ENCODE measurements around the gene KRTAP9-6. TPM values are rescaled to one million over a fixed set of nuclear protein-coding genes. Genes with fewer than 3 reads are reported as not detected.

KRTAP9-6 gene
- total RNA-seq, 1 experiment from 2014 or later: not detected

Small RNA genes within 50 kb of the gene (small RNA-seq; reads per million reads assigned to genes)
- not detected for gene KRTAP9-10P

Other genes with a start within 250 kb of the KRTAP9-6 start
- gene KRTAP1-5, start 238.2 kb upstream of the KRTAP9-6 start, total RNA-seq (2014; rRNA removed; shearing (Covaris generic)): not detected in 2 replicates
- gene KRTAP1-4, start 235.2 kb upstream of the KRTAP9-6 start, total RNA-seq (2014; rRNA removed; shearing (Covaris generic)): not detected in 2 replicates
- gene KRTAP1-3, start 230.5 kb upstream of the KRTAP9-6 start, total RNA-seq (2014; rRNA removed; shearing (Covaris generic)): not detected in 2 replicates
- not detected in 2 replicates for gene KRTAP1-1, start 223.9 kb upstream of the KRTAP9-6 start, total RNA-seq (2014; rRNA removed; shearing (Covaris generic))
- gene KRTAP2-1, start 218.1 kb upstream of the KRTAP9-6 start, total RNA-seq (2014; rRNA removed; shearing (Covaris generic)): 2.0 TPM in 1 of 2 replicates, not detected in the other
- gene KRTAP2-2, start 210.1 kb upstream of the KRTAP9-6 start, total RNA-seq (2014; rRNA removed; shearing (Covaris generic)): not detected in 2 replicates
- gene KRTAP2-3, start 205.3 kb upstream of the KRTAP9-6 start, total RNA-seq (2014; rRNA removed; shearing (Covaris generic)): 1.2 and 6.2 TPM in 2 replicates
- gene KRTAP2-4, start 199.5 kb upstream of the KRTAP9-6 start, total RNA-seq (2014; rRNA removed; shearing (Covaris generic)): not detected in 2 replicates
- gene KRTAP4-7, start 181.2 kb upstream of the KRTAP9-6 start, total RNA-seq (2014; rRNA removed; shearing (Covaris generic)): not detected in 2 replicates
- not detected in 2 replicates for gene KRTAP4-8, start 167.2 kb upstream of the KRTAP9-6 start, total RNA-seq (2014; rRNA removed; shearing (Covaris generic))
- not detected in 2 replicates for gene KRTAP4-16, start 163.2 kb upstream of the KRTAP9-6 start, total RNA-seq (2014; rRNA removed; shearing (Covaris generic))
- gene KRTAP4-9, start 160.0 kb upstream of the KRTAP9-6 start, total RNA-seq (2014; rRNA removed; shearing (Covaris generic)): 0.29 and 0.57 TPM in 2 replicates
- gene KRTAP4-11, start 147.0 kb upstream of the KRTAP9-6 start, total RNA-seq (2014; rRNA removed; shearing (Covaris generic)): not detected in 2 replicates
- gene KRTAP4-12, start 141.2 kb upstream of the KRTAP9-6 start, total RNA-seq (2014; rRNA removed; shearing (Covaris generic)): not detected in 2 replicates
- not detected in 2 replicates for gene KRTAP4-6, start 124.8 kb upstream of the KRTAP9-6 start, total RNA-seq (2014; rRNA removed; shearing (Covaris generic))
- gene KRTAP4-5, start 115.6 kb upstream of the KRTAP9-6 start, total RNA-seq (2014; rRNA removed; shearing (Covaris generic)): not detected in 2 replicates
- gene KRTAP4-4, start 104.6 kb upstream of the KRTAP9-6 start, total RNA-seq (2014; rRNA removed; shearing (Covaris generic)): not detected in 2 replicates
- not detected in 2 replicates for gene KRTAP4-3, start 97.2 kb upstream of the KRTAP9-6 start, total RNA-seq (2014; rRNA removed; shearing (Covaris generic))
- not detected in 2 replicates for gene KRTAP4-2, start 87.2 kb upstream of the KRTAP9-6 start, total RNA-seq (2014; rRNA removed; shearing (Covaris generic))
- gene KRTAP4-1, start 80.5 kb upstream of the KRTAP9-6 start, total RNA-seq (2014; rRNA removed; shearing (Covaris generic)): not detected in 2 replicates
- gene KRTAP9-1, start 75.5 kb upstream of the KRTAP9-6 start, total RNA-seq (2014; rRNA removed; shearing (Covaris generic)): not detected in 2 replicates
- gene KRTAP9-2, start 38.7 kb upstream of the KRTAP9-6 start, total RNA-seq (2014; rRNA removed; shearing (Covaris generic)): not detected in 2 replicates
- not detected in 2 replicates for gene KRTAP9-3, start 32.9 kb upstream of the KRTAP9-6 start, total RNA-seq (2014; rRNA removed; shearing (Covaris generic))
- gene KRTAP9-8, start 27.4 kb upstream of the KRTAP9-6 start, total RNA-seq (2014; rRNA removed; shearing (Covaris generic)): not detected in 2 replicates
- gene KRTAP9-4, start 15.7 kb upstream of the KRTAP9-6 start, total RNA-seq (2014; rRNA removed; shearing (Covaris generic)): not detected in 2 replicates
- gene KRTAP9-9, start 10.0 kb upstream of the KRTAP9-6 start, total RNA-seq (2014; rRNA removed; shearing (Covaris generic)): not detected in 2 replicates
- gene KRTAP9-7, start 10.3 kb downstream of the KRTAP9-6 start, total RNA-seq (2014; rRNA removed; shearing (Covaris generic)): not detected in 2 replicates
- not detected in 2 replicates for gene KRTAP29-1, start 37.5 kb downstream of the KRTAP9-6 start, total RNA-seq (2014; rRNA removed; shearing (Covaris generic))
- gene KRTAP16-1, start 43.9 kb downstream of the KRTAP9-6 start, total RNA-seq (2014; rRNA removed; shearing (Covaris generic)): not detected in 2 replicates
- not detected in 2 replicates for gene KRTAP17-1, start 50.3 kb downstream of the KRTAP9-6 start, total RNA-seq (2014; rRNA removed; shearing (Covaris generic))
- gene KRT33A, start 85.5 kb downstream of the KRTAP9-6 start, total RNA-seq (2014; rRNA removed; shearing (Covaris generic)): not detected in 2 replicates
- gene KRT33B, start 104.4 kb downstream of the KRTAP9-6 start, total RNA-seq (2014; rRNA removed; shearing (Covaris generic)): not detected in 2 replicates
- gene KRT34, start 116.9 kb downstream of the KRTAP9-6 start, total RNA-seq (2014; rRNA removed; shearing (Covaris generic)): 0.80 and 1.2 TPM in 2 replicates
- gene KRT31, start 132.2 kb downstream of the KRTAP9-6 start, total RNA-seq (2014; rRNA removed; shearing (Covaris generic)): not detected in 2 replicates
- gene KRT37, start 159.2 kb downstream of the KRTAP9-6 start, total RNA-seq (2014; rRNA removed; shearing (Covaris generic)): not detected in 2 replicates
- not detected in 2 replicates for gene KRT38, start 175.6 kb downstream of the KRTAP9-6 start, total RNA-seq (2014; rRNA removed; shearing (Covaris generic))
- not detected in 2 replicates for gene KRT32, start 202.0 kb downstream of the KRTAP9-6 start, total RNA-seq (2014; rRNA removed; shearing (Covaris generic))
- not detected in 2 replicates for gene KRT35, start 215.8 kb downstream of the KRTAP9-6 start, total RNA-seq (2014; rRNA removed; shearing (Covaris generic))
- gene KRT36, start 224.5 kb downstream of the KRTAP9-6 start, total RNA-seq (2014; rRNA removed; shearing (Covaris generic)): not detected in 2 replicates
- not detected in 2 replicates for gene KRT13, start 240.2 kb downstream of the KRTAP9-6 start, total RNA-seq (2014; rRNA removed; shearing (Covaris generic))

Data from HT1080 (cell line).